Measurements from ENCODE around the gene IGSF21.

The IGSF21 gene

GRCh38 chr1:18151436-18152122 is 44.0 kb downstream of the IGSF21 start:
- no peaks in the 10 kb centered on the region for H3K27me3 ChIP-seq (ENCODE audit: control insufficient read depth, low read length)
- H3F3A ChIP-seq (ENCODE audit: control insufficient read depth, insufficient read depth), result no peaks in the 10 kb centered on the region
- no peaks in the 10 kb centered on the region for H3K36me3 ChIP-seq (ENCODE audit: control insufficient read depth, low read length)
- TF ChIP-seq CTCF (IDR thresholded peaks at IDR 0.05; ENCODE audit: low read depth, low read length, poor library complexity, severe bottlenecking), result no peak
- no peak for TF ChIP-seq EZH2phosphoT487 (IDR thresholded peaks at IDR 0.05; ENCODE audit: borderline replicate concordance, low read length)
- H4K20me1 ChIP-seq (ENCODE audit: control insufficient read depth, insufficient read depth, low read depth, low read length), result no peaks in the 10 kb centered on the region
- no peaks in the 10 kb centered on the region for H3K4me1 ChIP-seq (ENCODE audit: control insufficient read depth, low read length)
- H3K4me3 ChIP-seq (ENCODE audit: low read length), result no peak overlapping the region
- no peaks in the 10 kb centered on the region for H3K79me2 ChIP-seq (ENCODE audit: control insufficient read depth, low read length)
- H3K4me2 ChIP-seq (ENCODE audit: low read length), result no peak overlapping the region
- H3K27ac ChIP-seq (ENCODE audit: low read depth, low read length), result no peak overlapping the region
- no peaks in the 10 kb centered on the region for H3K9me3 ChIP-seq (ENCODE audit: control insufficient read depth, insufficient read depth, low read length)
- no peaks in the 10 kb centered on the region for H3K9me2 ChIP-seq (replicated peaks; ENCODE audit: control insufficient read depth, low read length)

- Histone ChIP-seq H3K27ac (ENCODE audit: low read depth, low read length) (no peak overlapping the region), H3K4me1 (ENCODE audit: control insufficient read depth, low read length) (no peaks in the 10 kb centered on the region), H3K36me3 (ENCODE audit: control insufficient read depth, low read length) (no peaks in the 10 kb centered on the region), H4K20me1 (ENCODE audit: control insufficient read depth, insufficient read depth, low read depth, low read length) (no peaks in the 10 kb centered on the region), H3K4me2 (ENCODE audit: low read length) (no peak overlapping the region), H3K27me3 (ENCODE audit: control insufficient read depth, low read length) (no peaks in the 10 kb centered on the region), H3K9me3 (ENCODE audit: control insufficient read depth, insufficient read depth, low read length) (no peaks in the 10 kb centered on the region), H3K9me2 (replicated peaks; ENCODE audit: control insufficient read depth, low read length) (no peaks in the 10 kb centered on the region), H3F3A (ENCODE audit: control insufficient read depth, insufficient read depth) (no peaks in the 10 kb centered on the region), H3K4me3 (ENCODE audit: low read length) (no peak overlapping the region), H3K79me2 (ENCODE audit: control insufficient read depth, low read length) (no peaks in the 10 kb centered on the region)
- TF ChIP-seq CTCF (IDR thresholded peaks at IDR 0.05; ENCODE audit: low read depth, low read length, poor library complexity, severe bottlenecking), result no peak
- no peak for TF ChIP-seq EZH2phosphoT487 (IDR thresholded peaks at IDR 0.05; ENCODE audit: borderline replicate concordance, low read length)
Measured at GRCh38 chr1:18154430-18155194, 47.0 kb downstream of the IGSF21 start.

GRCh38 chr1:18155881-18156385 is 48.3 kb downstream of the IGSF21 start:
- no peaks in the 10 kb centered on the region for H3K79me2 ChIP-seq (ENCODE audit: control insufficient read depth, low read length)
- H3K27ac ChIP-seq (ENCODE audit: low read depth, low read length), result no peak overlapping the region

More at GRCh38 chr1:18155881-18156385, 48.3 kb downstream of the IGSF21 start:
- H3K9me3 ChIP-seq (ENCODE audit: control insufficient read depth, insufficient read depth, low read length), result no peaks in the 10 kb centered on the region
- no peaks in the 10 kb centered on the region for H3F3A ChIP-seq (ENCODE audit: control insufficient read depth, insufficient read depth)
- no peak overlapping the region for H3K4me3 ChIP-seq (ENCODE audit: low read length)
- no peak overlapping the region for H3K4me2 ChIP-seq (ENCODE audit: low read length)
- H4K20me1 ChIP-seq (ENCODE audit: control insufficient read depth, insufficient read depth, low read depth, low read length), result no peaks in the 10 kb centered on the region
- no peaks in the 10 kb centered on the region for H3K4me1 ChIP-seq (ENCODE audit: control insufficient read depth, low read length)
- H3K36me3 ChIP-seq (ENCODE audit: control insufficient read depth, low read length), result no peaks in the 10 kb centered on the region
- H3K9me2 ChIP-seq (replicated peaks; ENCODE audit: control insufficient read depth, low read length), result no peaks in the 10 kb centered on the region
- no peaks in the 10 kb centered on the region for H3K27me3 ChIP-seq (ENCODE audit: control insufficient read depth, low read length)
- TF ChIP-seq EZH2phosphoT487 (IDR thresholded peaks at IDR 0.05; ENCODE audit: borderline replicate concordance, low read length) (no peak), CTCF (IDR thresholded peaks at IDR 0.05; ENCODE audit: low read depth, low read length, poor library complexity, severe bottlenecking) (no peak)
